Measurements from ENCODE around the gene SOAT1.

The SOAT1 gene

GRCh38 chr1:179287946-179288345 lies 5.7 kb upstream of the SOAT1 start:
- H3K4me3 ChIP-seq (ENCODE audit: low read depth, low read length) = no peak overlapping the region
- TF ChIP-seq CTCF (IDR thresholded peaks at IDR 0.05; ENCODE audit: insufficient read depth, low read length, missing control alignments) = no peak
- DNase-seq (ENCODE audit: low read depth, low spot score) = no peak
- CTCF ChIA-PET = no interaction called here
- POLR2A ChIA-PET = no interaction called here

GRCh38 chr1:179288977-179289376 lies 4.6 kb upstream of the SOAT1 start:
- no peak overlapping the region for H3K4me3 ChIP-seq (ENCODE audit: low read depth, low read length)
- TF ChIP-seq CTCF (IDR thresholded peaks at IDR 0.05; ENCODE audit: insufficient read depth, low read length, missing control alignments) = no peak
- ChIA-PET CTCF (no interaction called here), POLR2A (no interaction called here)
- no peak for DNase-seq (ENCODE audit: low read depth, low spot score)

DNA sequence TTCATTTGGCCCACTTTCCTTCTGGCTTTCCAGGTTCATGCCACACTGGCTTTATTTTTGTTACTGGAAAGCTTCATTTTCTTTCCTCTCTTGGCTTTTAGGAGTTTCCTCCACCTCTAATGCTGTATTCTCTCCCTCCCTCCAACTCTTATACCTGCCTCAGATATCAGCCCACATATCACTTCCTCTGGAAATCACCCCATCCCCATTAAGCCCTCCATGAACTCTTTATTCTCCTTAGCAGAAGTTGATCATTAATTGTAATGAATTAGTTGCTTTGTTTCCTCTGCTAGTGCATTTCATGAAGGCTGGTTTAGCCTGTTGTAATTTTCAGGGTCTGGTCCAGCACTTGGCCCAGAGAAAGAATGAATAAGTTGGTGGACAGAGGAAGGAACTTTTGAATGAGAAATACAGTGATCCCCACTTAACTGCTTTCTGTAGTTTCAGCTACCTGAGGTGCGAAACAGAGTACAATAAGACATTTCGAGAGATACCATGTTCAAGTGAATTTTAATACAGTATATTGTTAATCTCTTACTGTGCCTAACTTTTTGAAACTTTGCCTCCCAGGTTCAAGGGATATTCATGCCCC lies 1.7 kb downstream of the SOAT1 start:
- CTCF ChIA-PET = interaction anchor here (0.8 to 3.2 kb wide), 6 partner anchors 10 to 217 kb away, joined by 3 to 18 read pairs (median 4); no protein-coding TSS in a partner anchor
- POLR2A ChIA-PET = no interaction called here
- peak overlapping the region; percentile 28 for H3K4me3 ChIP-seq (ENCODE audit: low read depth, low read length)
- TF ChIP-seq CTCF (IDR thresholded peaks at IDR 0.05; ENCODE audit: insufficient read depth, low read length, missing control alignments) = no peak
- no peak for DNase-seq (ENCODE audit: low read depth, low spot score)

GRCh38 chr1:179296356-179297104 lies 2.9 kb downstream of the SOAT1 start:
- ChIA-PET CTCF (interaction anchor here (0.7 to 1.3 kb wide), 3 partner anchors 12 to 218 kb away, joined by 3 to 5 read pairs (median 3); no protein-coding TSS in a partner anchor), POLR2A (no interaction called here)
- no peak for TF ChIP-seq CTCF (IDR thresholded peaks at IDR 0.05; ENCODE audit: insufficient read depth, low read length, missing control alignments)

GRCh38 chr1:179297105-179297378 lies 3.4 kb downstream of the SOAT1 start:
- POLR2A ChIA-PET = no interaction called here
- no peak for TF ChIP-seq CTCF (IDR thresholded peaks at IDR 0.05; ENCODE audit: insufficient read depth, low read length, missing control alignments)
- CTCF ChIA-PET = interaction anchor here (0.7 to 1.3 kb wide), 3 partner anchors 12 to 218 kb away, joined by 3 to 5 read pairs (median 3); no protein-coding TSS in a partner anchor
- DNase-seq (ENCODE audit: low read depth, low spot score) = no peak
- H3K4me3 ChIP-seq (ENCODE audit: low read depth, low read length) = no peak overlapping the region

More at GRCh38 chr1:179296356-179297104, 2.9 kb downstream of the SOAT1 start:
- DNase-seq (ENCODE audit: low read depth, low spot score) = no peak
- no peak overlapping the region for H3K4me3 ChIP-seq (ENCODE audit: low read depth, low read length)

GRCh38 chr1:179298952-179299351 lies 5.4 kb downstream of the SOAT1 start:
- ChIA-PET CTCF (no interaction called here), POLR2A (no interaction called here)
- no peak for TF ChIP-seq CTCF (IDR thresholded peaks at IDR 0.05; ENCODE audit: insufficient read depth, low read length, missing control alignments)
- no peak for DNase-seq (ENCODE audit: low read depth, low spot score)
- H3K4me3 ChIP-seq (ENCODE audit: low read depth, low read length) = no peak overlapping the region

Data from AG04449 (cell line).